Natural killer cell (primary cell): ENCODE results near the gene TPP1. TPM values are rescaled to one million over a fixed set of nuclear protein-coding genes. Genes with fewer than 3 reads are reported as not detected.

Experiments
- ATAC-seq, 3 donors: fragments of 150-1000 bp in 2 of 3; fragments of 200-7000 bp in 1 of 3; cut with Tn5 transposase; 1 replicate in 1 of 3; 2 replicates in 2 of 3; pipeline ENCODE4 v1.10.0; 2021; ENCODE audit warnings: mild to moderate bottlenecking in 2 of 3, moderate library complexity in 2 of 3
- DNase-seq, 2 donors: peaks; one replicate each; pipeline versions ENCODE4 v3.0.0 to v3.0.0-alpha.2; 2013 to 2021; ENCODE audit warnings: mixed read lengths in 1 of 2
- H3K27ac ChIP-seq: one replicate; pipeline ENCODE4 v1.5.1; 2013; ENCODE audit warnings: mild to moderate bottlenecking, low read length
- H3K27me3 ChIP-seq: one replicate; pipeline ENCODE4 v1.6.1; 2013; ENCODE audit warnings: low read length; ENCODE audit not compliant: control insufficient read depth, insufficient read depth
- H3K36me3 ChIP-seq: one replicate; pipeline ENCODE4 v1.6.1; 2013; ENCODE audit warnings: low read length; ENCODE audit not compliant: control insufficient read depth, insufficient read depth
- H3K4me1 ChIP-seq: one replicate; pipeline ENCODE4 v1.6.1; 2013; ENCODE audit warnings: low read length; ENCODE audit not compliant: control insufficient read depth, insufficient read depth
- H3K4me3 ChIP-seq: one replicate; pipeline ENCODE4 v1.5.1; 2013; ENCODE audit warnings: low read length
- H3K9me3 ChIP-seq: one replicate; pipeline ENCODE4 v1.6.1; 2013; ENCODE audit warnings: low read length; ENCODE audit not compliant: control insufficient read depth, insufficient read depth
- H3K27ac Mint-ChIP-seq, 2 donors: one replicate each; pipeline ENCODE4 v1.8.0; 2022; ENCODE audit warnings: mild to moderate bottlenecking in 2 of 2, mixed read lengths in 2 of 2, moderate library complexity in 1 of 2
- H3K27me3 Mint-ChIP-seq, 2 donors: one replicate each; pipeline ENCODE4 v1.8.0; 2022; ENCODE audit warnings: low read depth in 2 of 2, mixed read lengths in 2 of 2
- H3K36me3 Mint-ChIP-seq: one replicate; pipeline ENCODE4 v1.8.0; 2022; ENCODE audit warnings: mixed read lengths
- H3K4me1 Mint-ChIP-seq, 2 donors: one replicate each; pipeline ENCODE4 v1.8.0; 2022; ENCODE audit warnings: mixed read lengths in 2 of 2
- H3K4me3 Mint-ChIP-seq: one replicate; pipeline ENCODE4 v1.8.0; 2022; ENCODE audit warnings: mild to moderate bottlenecking, moderate library complexity, mixed read lengths
- H3K9me3 Mint-ChIP-seq, 2 donors: one replicate each; pipeline ENCODE4 v1.8.0; 2022; ENCODE audit warnings: mixed read lengths in 2 of 2
- CTCF ChIP-seq: fragments of 200-600 bp; IDR thresholded peaks from one replicate; pipeline ENCODE4 v1.8.0; 2022; ENCODE audit warnings: antibody characterized with exemption
- WGBS: methylation state at CpG from one replicate; pipeline ENCODE4 v1.1.7; 2013; ENCODE audit warnings: missing lambda C conversion rate; ENCODE audit not compliant: insufficient coverage; 5-methylcytosine and 5-hydroxymethylcytosine counted together
- intact Hi-C: fragments of 100-400 bp; cut with micrococcal nuclease; formaldehyde crosslinking; loops from one replicate; pipeline ENCODE4 v1.14.2; 2022
- total RNA-seq, 4 donors: library from RNA; stranded (reverse); fragments of 120-200 nt in 1 of 4; gene quantifications; one replicate each; pipeline versions ENCODE4 v1.2.3 to v1.2.4, GENCODE V29; 2013 to 2022

TPP1 gene
- total RNA-seq, 3 donors from 2014 or later (not counting 1 experiment from before 2014, with no cell fraction given), result 123 to 135 (median 131) TPM

GRCh38 chr11:6634534-6634933 lies 15.3 kb upstream of the TPP1 start:
- no peaks in the 10 kb centered on the region for H3K27me3 ChIP-seq
- Mint-ChIP-seq H3K27ac (no peak overlapping the region), H3K27me3 (no peaks in the 10 kb centered on the region), H3K4me1 (no peaks in the 10 kb centered on the region), H3K4me3 (no peak overlapping the region), H3K36me3 (no peaks in the 10 kb centered on the region), H3K9me3 (no peaks in the 10 kb centered on the region)
- no peaks in the 10 kb centered on the region for H3K36me3 ChIP-seq
- intact Hi-C loops, result no loop called here
- ATAC-seq, result no peak
- H3K27ac ChIP-seq, result no peak overlapping the region
- WGBS, result 67% methylated on average over 1 of the region's 1 CpG
- no peak for TF ChIP-seq CTCF
- no peak for DNase-seq
- peaks cover 12% of the 10 kb centered on the region for H3K4me1 ChIP-seq
- no peaks in the 10 kb centered on the region for H3K9me3 ChIP-seq
- H3K4me3 ChIP-seq, result no peak overlapping the region

- Mint-ChIP-seq H3K4me3 (no peak overlapping the region), H3K27me3 (no peaks in the 10 kb centered on the region), H3K4me1 (no peaks in the 10 kb centered on the region), H3K36me3 (no peaks in the 10 kb centered on the region), H3K27ac (no peak overlapping the region), H3K9me3 (no peaks in the 10 kb centered on the region)
- Histone ChIP-seq H3K9me3 (no peaks in the 10 kb centered on the region), H3K4me3 (no peak overlapping the region), H3K27ac (no peak overlapping the region), H3K36me3 (no peaks in the 10 kb centered on the region), H3K27me3 (no peaks in the 10 kb centered on the region), H3K4me1 (peaks cover 12% of the 10 kb centered on the region)
- DNase-seq, result no peak
- ATAC-seq, result no peak
- TF ChIP-seq CTCF, result no peak
- intact Hi-C loops, result no loop called here
- 95% methylated on average over 16 of the region's 16 CpGs for WGBS
Measured at GRCh38 chr11:6633422-6634408, 14.5 kb upstream of the TPP1 start.

GRCh38 chr11:6632116-6633073 lies 13.2 kb upstream of the TPP1 start:
- Mint-ChIP-seq H3K4me3 (no peak overlapping the region), H3K4me1 (peaks cover 5 to 7% of the 10 kb centered on the region in 2 donors), H3K27me3 (no peaks in the 10 kb centered on the region), H3K36me3 (no peaks in the 10 kb centered on the region), H3K9me3 (no peaks in the 10 kb centered on the region), H3K27ac (no peak overlapping the region)
- Histone ChIP-seq H3K4me3 (no peak overlapping the region), H3K4me1 (peaks cover 15% of the 10 kb centered on the region), H3K9me3 (no peaks in the 10 kb centered on the region), H3K36me3 (no peaks in the 10 kb centered on the region), H3K27ac (no peak overlapping the region), H3K27me3 (no peaks in the 10 kb centered on the region)
- no peak for ATAC-seq
- 90% methylated on average over 29 of the region's 29 CpGs for WGBS
- intact Hi-C loops, result no loop called here
- TF ChIP-seq CTCF, result no peak
- no peak for DNase-seq
